Lung (tissue), 12 donors: ENCODE results near the gene ULK4. TPM values are rescaled to one million over a fixed set of nuclear protein-coding genes. Genes with fewer than 3 reads are reported as not detected.

Experiments
- ATAC-seq: fragments of 200-7000 bp; cut with Tn5 transposase; one replicate; pipeline ENCODE4 v1.9.1; 2020; ENCODE audit warnings: moderate number of reproducible peaks; ENCODE audit not compliant: insufficient read depth, low FRiP score
- DNase-seq, 3 donors: peaks; one replicate each; pipeline ENCODE4 v3.0.0-alpha.2; 2013 to 2017
- H3K27ac ChIP-seq, 2 donors: one replicate each; pipeline ENCODE4 v1.5.1; 2013; ENCODE audit warnings: mild to moderate bottlenecking in 2 of 2, moderate library complexity in 2 of 2, control low read depth in 1 of 2, inconsistent platforms in 1 of 2, low read depth in 1 of 2, low read length in 1 of 2
- H3K27me3 ChIP-seq, 3 donors: one replicate each; pipeline ENCODE4 v1.5.1; 2013; ENCODE audit warnings: low read length in 2 of 3; ENCODE audit not compliant: control insufficient read depth in 3 of 3, insufficient read depth in 3 of 3
- H3K36me3 ChIP-seq, 4 donors: one replicate each; pipeline ENCODE4 v1.5.1; 2013; ENCODE audit warnings: low read length in 4 of 4, mild to moderate bottlenecking in 1 of 4, moderate library complexity in 1 of 4; ENCODE audit not compliant: control insufficient read depth in 4 of 4, insufficient read depth in 4 of 4
- H3K4me1 ChIP-seq, 5 donors: one replicate each; pipeline ENCODE4 v1.5.1; 2013; ENCODE audit warnings: low read length in 5 of 5, mild to moderate bottlenecking in 2 of 5, moderate library complexity in 1 of 5; ENCODE audit not compliant: control insufficient read depth in 5 of 5, insufficient read depth in 5 of 5
- H3K4me3 ChIP-seq: one replicate; pipeline ENCODE4 v1.5.1; 2013; ENCODE audit warnings: mild to moderate bottlenecking, control low read depth, moderate library complexity
- H3K9ac ChIP-seq, 2 donors: one replicate each; pipeline ENCODE4 v1.5.1; 2013; ENCODE audit warnings: low read length in 2 of 2, control low read depth in 1 of 2; ENCODE audit not compliant: insufficient read depth in 1 of 2
- H3K9me3 ChIP-seq, 4 donors: one replicate each; pipeline ENCODE4 v1.5.1; 2013; ENCODE audit warnings: low read length in 3 of 4, mild to moderate bottlenecking in 1 of 4, moderate library complexity in 1 of 4; ENCODE audit not compliant: control insufficient read depth in 4 of 4, insufficient read depth in 3 of 4
- CTCF ChIP-seq: IDR thresholded peaks from 2 replicates; pipeline ENCODE4 v1.5.1; 2012; ENCODE audit warnings: mild to moderate bottlenecking; ENCODE audit errors: control extremely low read depth, extremely low read depth
- WGBS, 2 donors: extraction: QIAGEN DNeasy Blood & Tissue Kit; methylation state at CpG; one replicate each; pipeline ENCODE4 v1.1.7; 2013; 5-methylcytosine and 5-hydroxymethylcytosine counted together
- polyA plus RNA-seq, 2 donors: library from polyadenylated mRNA; stranded (reverse); fragments of 200-250 nt; gene quantifications; one replicate each; pipeline ENCODE4 v1.2.1, GENCODE V29; 2013
- total RNA-seq, 2 donors: library from RNA; depleted of rRNA in 1 of 2; stranded (reverse); fragments of >200 nt in 1 of 2; gene quantifications; one replicate each; pipeline ENCODE4 v1.2.1, GENCODE V29; 2014 to 2021
- donor health status: control.
- donor health status: control.
- donor health status: Bipolar disorder and iron deficiency.
- donor health status: healthy.
- donor health status: DM: yes; HTN: yes; CAD: no.

Gene ULK4
- total and polyA plus RNA-seq, 4 donors: 2.8 to 56.0 (median 12.6) TPM

DNA sequence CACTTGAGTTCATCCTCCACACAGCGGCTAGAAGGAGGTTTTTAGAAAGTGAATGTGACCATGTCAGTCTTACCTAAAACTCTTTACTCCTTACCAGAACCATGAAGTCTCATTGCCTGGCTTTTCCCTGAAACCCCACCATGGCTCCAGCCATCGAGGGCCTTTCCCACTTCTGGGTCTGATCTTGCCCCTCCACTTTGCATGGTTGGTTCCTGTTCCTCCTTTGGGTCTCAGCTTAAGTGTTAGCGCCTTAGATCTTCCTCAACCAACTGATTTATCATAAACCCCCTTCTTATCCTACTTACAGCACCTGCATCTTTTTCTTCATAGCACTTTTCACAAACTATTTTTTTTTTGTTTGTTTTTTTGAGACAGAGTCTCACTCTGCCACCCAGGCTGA, 45.9 kb upstream of the ULK4 start:
- DNase-seq (no peak), ATAC-seq (no peak)
- Histone ChIP-seq H3K9me3 (no peaks in the 10 kb centered on the region), H3K9ac (no peak overlapping the region), H3K27ac (no peak overlapping the region), H3K4me3 (no peak overlapping the region), H3K4me1 (no peaks in the 10 kb centered on the region), H3K27me3 (no peaks in the 10 kb centered on the region), H3K36me3 (no peaks in the 10 kb centered on the region)
- TF ChIP-seq CTCF: no peak
- 86 to 90% methylated on average over 3 of the region's 3 CpGs for WGBS, 2 donors

- Histone ChIP-seq H3K4me3 (no peak overlapping the region), H3K27me3 (no peaks in the 10 kb centered on the region), H3K36me3 (no peaks in the 10 kb centered on the region), H3K9me3 (peaks cover 0 to 3% (median 0%) of the 10 kb centered on the region in 4 donors), H3K4me1 (no peaks in the 10 kb centered on the region), H3K9ac (no peak overlapping the region), H3K27ac (no peak overlapping the region)
- no peak for TF ChIP-seq CTCF
- DNase-seq (no peak), ATAC-seq (no peak)
- 80 to 96% methylated on average over 4 of the region's 4 CpGs for WGBS, 2 donors
Observed at GRCh38 chr3:42005401-42005800, 43.5 kb upstream of the ULK4 start.

DNA sequence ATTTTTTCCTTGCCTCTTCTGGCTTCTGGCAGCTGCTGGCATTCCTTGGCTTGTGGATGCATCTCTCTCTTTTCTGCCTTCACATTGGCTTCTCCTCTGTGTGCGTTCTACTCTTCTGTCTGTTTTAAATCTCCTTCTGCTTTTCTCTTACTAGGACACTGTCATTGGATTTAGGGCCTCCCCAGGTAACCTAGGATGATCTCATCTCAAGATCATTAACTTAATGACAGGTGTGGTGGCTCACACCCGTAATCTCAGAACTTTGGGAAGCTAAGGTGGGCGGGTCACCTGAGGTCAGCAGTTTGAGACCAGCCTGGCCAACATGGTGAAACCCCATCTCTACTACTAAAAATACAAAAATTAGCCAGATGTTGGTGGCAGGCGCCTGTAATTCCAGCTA, 40.9 kb upstream of the ULK4 start:
- H3K27ac ChIP-seq: no peak overlapping the region
- WGBS, 2 donors: 95 to 98% methylated on average over 4 of the region's 4 CpGs
- no peak for TF ChIP-seq CTCF
- no peaks in the 10 kb centered on the region for H3K27me3 ChIP-seq
- H3K36me3 ChIP-seq: no peaks in the 10 kb centered on the region
- H3K9me3 ChIP-seq: peaks cover 0 to 3% (median 0%) of the 10 kb centered on the region in 4 donors
- no peak overlapping the region for H3K4me3 ChIP-seq
- ATAC-seq: no peak
- peaks cover 0 to 5% (median 3%) of the 10 kb centered on the region in 5 donors for H3K4me1 ChIP-seq
- DNase-seq: no peak
- no peak overlapping the region for H3K9ac ChIP-seq

- WGBS, 2 donors: 87 to 91% methylated on average over 1 of the region's 1 CpG
- TF ChIP-seq CTCF: no peak
- DNase-seq: no peak
- Histone ChIP-seq H3K9ac (no peak overlapping the region), H3K27me3 (no peaks in the 10 kb centered on the region), H3K27ac (no peak overlapping the region), H3K4me3 (no peak overlapping the region), H3K9me3 (peaks cover 0 to 3% (median 0%) of the 10 kb centered on the region in 4 donors), H3K4me1 (peaks cover 0 to 11% (median 9%) of the 10 kb centered on the region in 5 donors), H3K36me3 (no peaks in the 10 kb centered on the region)
- no peak for ATAC-seq
Observed at GRCh38 chr3:42001777-42002176, 39.9 kb upstream of the ULK4 start.
